Activated CD4-positive, alpha-beta T cell treated with anti-CD3 and anti-CD28 coated beads, Interleukin-10, Interleukin-2, amounts not matched to agents 100 ng/mL and 50 ng/mL, durations not matched to agents 16 hours and 8 hours (primary cell): ENCODE results near the gene OGDH.
A peak's percentile ranks its signal among the peaks of the same experiment; 100 is the strongest.

Experiments used
- DNase-seq: peaks from one replicate; pipeline ENCODE4 v3.0.0-alpha.2; 2020

OGDH gene

DNA sequence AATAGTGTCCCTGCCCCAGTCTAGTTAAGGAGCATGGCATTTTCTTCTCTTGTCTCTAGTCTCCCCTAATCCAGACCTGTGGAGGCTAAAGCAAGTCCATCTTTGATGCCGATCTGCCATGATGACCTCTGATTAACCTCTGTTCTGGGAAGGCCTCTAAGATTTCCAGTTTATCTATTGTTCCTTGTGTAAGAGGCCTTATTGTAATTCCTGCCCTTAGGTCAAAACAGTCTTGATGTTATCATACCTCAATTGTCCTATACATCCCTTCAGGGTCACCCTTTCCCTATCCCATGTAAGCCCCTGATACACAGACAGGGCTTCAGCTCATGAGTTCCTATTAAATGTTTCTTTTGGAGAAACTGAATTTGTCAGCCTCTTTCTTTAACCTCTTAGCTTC lies 137.3 kb downstream of the OGDH start:
- DNase-seq = no peak

DNA sequence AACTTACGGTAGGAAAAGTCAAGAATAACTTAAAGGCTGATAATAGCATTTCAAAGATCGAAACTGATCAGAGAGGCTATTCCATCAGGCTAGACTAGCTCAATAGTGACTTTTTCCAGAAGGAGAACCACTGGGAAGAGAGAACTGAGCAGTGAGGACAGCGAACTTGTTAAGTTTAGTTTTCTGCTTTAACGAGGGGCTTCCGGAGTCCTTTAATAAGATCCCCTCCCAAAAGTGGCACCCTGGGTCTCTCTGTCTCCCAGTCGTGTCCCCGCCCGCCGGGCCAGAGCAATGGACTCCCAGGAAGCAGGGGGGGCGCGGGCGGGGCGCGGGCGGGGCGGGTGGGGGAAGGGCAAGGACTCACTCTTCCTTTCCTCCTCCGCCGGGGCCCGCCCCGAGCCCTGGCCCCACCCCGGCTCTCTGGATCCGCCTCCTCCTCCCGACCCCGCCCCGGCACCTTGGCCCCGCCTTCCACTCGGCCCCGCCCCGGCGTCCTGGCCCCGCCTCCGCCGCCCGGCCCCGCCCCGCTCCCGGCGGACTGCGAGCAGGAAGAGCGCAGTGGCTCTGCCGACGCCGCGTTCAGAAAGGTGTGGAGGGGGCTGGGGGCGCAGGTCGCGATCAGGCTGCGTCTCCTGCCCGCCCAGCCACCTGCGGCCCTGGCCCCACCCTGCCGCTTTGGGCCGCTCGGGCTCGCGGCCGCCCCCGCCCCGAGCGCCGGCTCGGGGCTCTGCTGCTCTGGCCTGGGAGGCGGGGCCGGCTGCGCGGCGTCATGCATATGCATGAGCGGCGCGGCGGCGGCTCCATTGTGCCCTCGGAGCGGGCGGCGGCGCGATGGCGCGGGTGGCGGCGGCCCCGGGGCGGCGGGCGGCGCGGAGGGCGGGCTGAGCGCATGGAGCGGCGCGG lies 141.9 kb downstream of the OGDH start, which contains the start of gene ZMIZ2:
TSS of gene ZMIZ2 (plus strand) at position 803 of the 903 bp plus-strand sequence. CDS start 7,403 bp downstream, outside the sequence.
- peak; percentile 96 for DNase-seq

DNA sequence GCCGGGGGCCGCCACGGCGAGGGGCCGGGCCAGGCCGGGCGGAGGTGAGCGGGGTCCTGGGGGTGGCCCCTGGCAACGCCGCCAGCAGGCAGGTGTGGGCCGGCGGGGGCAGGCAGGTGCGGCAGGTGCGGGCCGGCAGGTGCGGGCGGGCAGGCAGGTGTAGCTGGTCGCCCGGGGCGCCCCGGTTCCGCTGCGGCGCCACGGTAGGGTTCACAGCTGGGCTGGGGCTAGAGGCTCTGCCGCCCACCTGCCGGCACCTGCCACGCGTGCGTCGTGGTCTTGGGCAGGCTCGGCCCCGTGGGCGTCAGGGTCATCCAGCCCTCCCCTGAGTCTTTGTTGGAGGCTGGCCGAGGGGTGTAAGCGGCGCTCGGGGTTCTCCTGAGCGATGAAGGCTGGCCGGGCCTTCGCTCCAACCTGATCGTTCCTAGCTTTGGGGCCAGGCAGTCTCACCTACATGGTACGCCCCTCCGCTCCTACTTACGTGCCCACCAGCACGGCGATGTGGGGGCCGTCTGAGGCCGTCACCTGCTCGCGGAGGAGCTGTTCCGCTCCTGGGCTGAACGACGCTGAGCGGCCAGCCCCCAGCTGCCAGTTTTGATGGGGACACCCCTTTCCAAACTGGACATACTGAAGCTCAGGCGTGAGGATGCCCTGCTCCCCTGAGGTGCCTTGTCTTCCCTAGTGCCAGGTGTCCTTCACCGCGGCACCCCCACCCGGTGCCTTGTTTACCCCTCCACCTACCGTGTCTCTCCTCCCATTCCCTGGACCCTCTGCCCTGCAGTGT lies 142.7 kb downstream of the OGDH start:
- no peak for DNase-seq

DNA sequence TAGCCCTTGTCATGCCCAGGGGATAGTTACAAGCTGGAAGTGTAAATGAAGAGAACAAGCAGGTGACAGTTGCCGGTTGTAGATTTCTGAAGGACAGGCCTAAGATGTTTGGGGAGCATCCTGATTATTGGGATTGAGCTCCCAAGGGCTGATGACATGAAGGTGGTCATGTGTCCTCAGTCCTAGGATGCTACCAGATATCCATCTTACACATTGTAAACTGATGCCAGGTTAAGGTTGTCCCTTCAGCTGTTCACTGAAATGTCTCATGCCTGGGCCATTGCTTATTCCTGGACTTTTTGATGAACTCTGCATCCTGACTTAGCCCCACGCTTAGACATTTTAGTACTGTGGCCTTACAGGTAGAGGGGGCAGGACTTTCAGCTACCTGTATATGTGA lies 143.6 kb downstream of the OGDH start:
- no peak for DNase-seq

DNA sequence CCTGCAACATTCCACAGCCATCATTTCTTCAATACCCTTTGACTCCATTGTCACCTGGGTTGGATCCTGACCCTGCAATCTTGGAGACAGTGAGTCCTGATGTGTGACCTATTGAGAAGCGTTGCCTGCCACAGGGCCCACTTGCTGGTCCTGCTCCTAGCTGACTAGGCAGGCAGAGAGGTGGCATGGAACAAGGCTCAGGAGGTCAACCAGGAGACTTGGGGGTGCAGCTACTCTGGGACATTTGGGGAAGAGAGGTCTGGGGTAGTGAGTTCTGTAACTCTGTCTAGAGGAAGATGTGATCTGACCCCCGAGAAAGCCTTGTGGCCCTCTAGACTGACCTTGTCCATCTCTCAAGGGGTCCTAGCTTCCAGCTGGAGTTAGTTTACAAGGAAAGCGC lies 144.0 kb downstream of the OGDH start:
- DNase-seq = no peak

DNA sequence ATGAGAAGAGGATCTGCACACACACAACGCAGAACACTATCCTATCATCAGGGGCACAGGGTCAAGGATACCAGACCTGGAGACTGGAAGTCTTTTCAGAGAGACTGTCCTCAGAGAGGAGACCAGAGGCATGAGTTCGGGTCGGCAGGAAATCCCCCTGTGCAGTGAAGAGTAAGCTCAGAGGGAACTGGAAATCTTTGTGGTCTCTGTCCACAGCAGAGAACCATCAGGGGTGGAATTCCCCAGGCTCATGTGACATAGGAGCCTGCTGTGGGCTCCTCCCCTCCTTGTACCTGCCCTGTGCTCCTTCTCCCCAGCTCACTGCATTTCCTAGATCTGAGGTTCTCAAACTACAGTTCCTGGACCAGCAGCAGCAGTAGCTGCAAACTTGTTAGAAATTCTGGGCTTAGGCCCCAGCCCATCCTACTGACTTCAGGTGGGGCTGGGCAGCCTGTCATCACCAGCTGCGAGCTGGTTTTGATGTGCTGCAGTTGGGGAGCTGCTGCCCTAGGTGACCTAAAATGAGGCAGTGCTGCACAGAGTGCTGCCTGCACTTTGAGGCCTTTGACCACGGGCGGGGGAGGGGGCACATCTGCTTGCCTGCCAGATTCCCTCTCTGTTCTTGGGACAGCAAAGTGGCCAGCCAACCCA lies 144.6 kb downstream of the OGDH start:
- DNase-seq = peak; percentile 75

DNA sequence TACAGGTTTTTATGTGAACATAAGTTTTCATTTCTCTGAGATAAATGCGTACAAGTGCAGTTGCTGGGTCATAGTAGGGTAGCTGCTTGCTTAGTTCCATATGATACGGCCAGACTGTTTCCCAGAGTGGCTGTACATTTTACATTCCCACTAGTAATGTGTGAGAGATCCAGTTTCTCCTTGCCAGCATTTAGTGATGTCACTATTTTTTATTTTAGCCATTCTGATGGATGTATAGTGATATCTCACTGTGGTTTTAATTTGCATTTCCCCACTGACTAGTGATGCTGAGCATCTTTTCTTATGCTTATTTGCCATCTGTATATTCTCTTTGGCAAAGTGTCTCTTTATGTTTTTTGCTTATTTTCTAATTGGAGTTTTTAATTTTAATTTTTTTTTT lies 146.4 kb downstream of the OGDH start:
- no peak for DNase-seq

DNA sequence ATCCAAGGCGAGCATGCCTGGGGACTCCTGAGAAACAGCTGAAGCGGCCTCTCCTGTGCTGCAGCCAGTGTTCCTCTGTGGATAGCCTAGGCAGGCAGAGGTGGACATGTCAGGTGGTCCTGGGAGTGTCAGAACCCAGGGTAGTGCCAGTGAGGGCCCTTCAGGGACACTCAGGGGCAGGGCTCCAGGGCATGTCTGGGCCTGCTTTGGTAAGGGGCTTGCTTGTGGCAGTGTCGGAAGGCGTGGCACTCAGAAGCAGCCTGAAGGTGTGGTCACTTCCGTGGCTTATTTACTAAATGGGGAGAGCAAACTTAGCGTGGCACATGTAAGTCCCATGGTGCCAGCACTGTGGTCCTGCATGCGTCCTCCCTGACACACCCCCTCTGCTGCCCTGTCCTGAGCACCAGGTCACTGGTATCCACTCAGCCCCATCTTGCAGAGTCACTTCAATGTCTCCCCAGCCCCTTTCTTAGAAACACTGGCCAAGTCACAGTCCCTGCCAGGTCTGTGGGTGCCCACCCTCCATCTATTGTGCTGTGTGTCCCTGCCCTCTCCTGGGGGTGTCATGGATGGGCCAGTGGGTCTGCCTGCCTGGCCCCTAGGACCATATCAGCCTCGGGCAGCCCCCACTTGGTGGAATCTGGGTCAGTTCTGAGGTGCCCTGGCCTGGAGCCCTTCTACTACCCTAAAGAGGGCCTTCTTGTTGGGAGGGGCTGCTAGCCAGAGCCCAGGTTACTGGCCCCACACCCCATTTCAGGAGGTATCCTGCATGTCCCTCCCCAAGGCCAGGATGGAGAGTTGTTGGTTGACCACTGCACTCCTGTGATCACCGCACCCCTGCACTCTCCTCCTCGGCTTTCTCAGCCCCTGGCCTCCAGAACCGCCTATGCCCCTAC lies 148.6 kb downstream of the OGDH start:
- DNase-seq = no peak

DNA sequence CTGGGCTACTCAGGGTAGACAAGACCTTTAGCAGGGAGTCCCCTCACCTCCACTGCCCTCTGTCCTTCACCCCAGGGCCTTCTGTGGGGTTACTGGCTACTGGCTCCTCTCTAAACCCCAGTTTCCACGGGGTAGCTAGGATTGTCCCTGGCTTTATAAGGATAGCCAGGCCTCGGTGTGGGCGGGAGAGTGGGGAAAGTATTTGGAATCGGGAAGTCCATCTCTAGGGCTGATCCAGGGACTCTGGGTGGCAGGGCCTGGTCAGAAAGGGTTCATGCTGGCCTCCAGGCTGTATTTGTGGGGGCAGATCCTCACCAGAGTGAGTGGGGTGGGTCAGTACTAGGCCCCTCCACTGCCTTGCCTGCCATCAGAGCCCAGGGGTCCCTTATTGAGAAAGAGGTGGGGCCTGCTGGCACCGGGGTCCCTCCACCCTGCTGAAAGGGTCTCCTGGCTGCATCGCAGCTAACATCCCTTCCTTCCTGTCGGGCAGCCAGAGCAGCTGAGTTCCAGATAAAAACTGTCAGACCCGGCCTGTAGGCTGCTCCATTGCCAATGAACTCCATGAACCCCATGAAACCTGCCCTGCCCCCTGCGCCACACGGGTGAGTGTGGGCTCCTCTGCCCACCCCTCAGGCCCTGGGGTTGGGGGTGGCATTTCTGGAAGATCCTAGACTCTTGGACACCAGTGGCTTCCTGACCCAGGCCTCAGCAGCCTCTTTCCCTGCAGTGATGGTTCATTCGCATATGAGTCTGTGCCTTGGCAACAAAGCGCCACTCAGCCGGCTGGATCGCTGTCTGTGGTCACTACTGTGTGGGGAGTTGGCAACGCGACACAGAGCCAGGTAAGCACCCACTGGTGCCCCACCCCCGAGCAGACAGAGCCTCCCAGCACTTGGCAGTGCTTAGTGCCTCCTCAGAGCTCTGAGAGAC lies 149.5 kb downstream of the OGDH start:
- no peak for DNase-seq

DNA sequence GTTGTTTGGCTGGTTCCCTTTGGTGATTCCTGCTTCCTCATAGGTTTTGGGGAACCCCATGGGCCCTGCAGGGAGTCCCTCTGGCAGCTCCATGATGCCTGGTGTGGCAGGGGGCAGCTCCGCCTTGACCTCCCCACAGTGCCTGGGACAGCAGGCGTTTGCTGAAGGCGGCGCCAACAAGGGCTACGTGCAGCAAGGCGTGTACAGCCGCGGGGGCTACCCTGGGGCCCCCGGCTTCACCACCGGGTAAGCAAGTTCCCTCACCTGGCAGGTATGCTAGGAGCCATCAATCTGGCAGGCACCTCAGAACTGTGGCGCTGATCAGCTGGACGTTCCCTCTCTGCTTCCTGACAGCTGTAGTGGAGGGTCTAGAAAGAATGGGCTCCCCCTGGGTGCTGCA lies 150.5 kb downstream of the OGDH start:
- DNase-seq = no peak

DNA sequence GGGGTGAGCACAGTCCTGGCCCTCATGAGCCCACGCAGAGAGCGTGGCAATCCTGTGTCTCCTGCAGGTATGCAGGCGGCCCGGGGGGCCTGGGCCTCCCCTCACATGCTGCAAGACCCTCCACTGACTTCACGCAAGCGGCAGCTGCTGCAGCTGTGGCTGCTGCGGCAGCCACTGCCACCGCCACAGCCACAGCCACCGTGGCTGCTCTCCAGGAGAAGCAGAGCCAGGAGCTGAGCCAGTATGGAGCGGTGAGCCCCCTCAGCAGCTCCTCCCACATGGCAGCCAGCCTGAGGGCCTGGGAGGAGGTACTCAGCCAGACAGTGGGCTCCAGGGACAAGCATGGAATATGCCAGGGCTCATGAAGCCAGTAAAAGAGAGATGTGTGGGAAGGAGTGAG lies 150.9 kb downstream of the OGDH start:
- DNase-seq = no peak

DNA sequence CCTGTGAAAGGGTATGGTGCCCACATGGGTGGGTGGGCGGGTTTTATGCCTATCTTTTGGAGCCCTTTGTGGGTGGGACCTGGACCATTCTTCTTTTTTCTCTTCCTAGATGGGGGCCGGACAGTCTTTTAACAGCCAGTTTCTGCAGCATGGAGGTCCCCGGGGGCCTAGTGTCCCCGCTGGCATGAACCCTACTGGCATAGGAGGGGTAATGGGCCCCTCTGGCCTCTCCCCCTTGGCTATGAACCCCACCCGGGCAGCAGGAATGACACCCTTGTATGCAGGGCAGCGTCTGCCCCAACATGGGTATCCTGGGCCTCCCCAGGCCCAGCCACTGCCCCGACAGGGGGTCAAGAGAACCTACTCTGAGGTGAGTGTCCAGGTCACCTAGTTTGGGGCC lies 151.3 kb downstream of the OGDH start:
- DNase-seq = no peak
